IMR-90 (cell line): ENCODE results near the gene ARFGEF3. TPM values are rescaled to one million over a fixed set of nuclear protein-coding genes. Genes with fewer than 3 reads are reported as not detected.

ENCODE experiments used
- ATAC-seq: fragments of 200-7000 bp; cut with Tn5 transposase; 2 replicates; pipeline ENCODE4 v1.9.1; 2020; ENCODE audit warnings: low read depth, mild to moderate bottlenecking, moderate library complexity
- BruUV-seq: library from RNA; stranded (reverse); fragments of 400-500 nt; replicated peaks from 2 replicates; lab custom pipeline; 2021; lab: Mats Ljungman, UMichigan
- CTCF ChIA-PET: fragments of 300-600 bp; formaldehyde crosslinking; extraction: SDS; loops from one replicate; lab custom pipeline; 2021; ENCODE audit warnings: antibody characterized with exemption; lab: Yijun Ruan, JAX
- POLR2A ChIA-PET: fragments of 300-600 bp; sonication (Branson Sonifier 250); formaldehyde crosslinking; loops from one replicate; lab custom pipeline; 2022; ENCODE audit warnings: antibody characterized with exemption; ENCODE audit not compliant: unreplicated experiment; lab: Charles Lee
- DNase-seq: peaks from one replicate; pipeline ENCODE4 v3.0.0; 2013
- H2AFZ ChIP-seq: replicated peaks from 2 replicates; pipeline ENCODE3; 2013; ENCODE audit warnings: low read length, mild to moderate bottlenecking; ENCODE audit not compliant: poor library complexity
- H2AK5ac ChIP-seq: 2 replicates; pipeline ENCODE4 v1.6.1; 2013; ENCODE audit warnings: low read depth, low read length, inconsistent platforms
- H2AK9ac ChIP-seq: replicated peaks from 2 replicates; pipeline ENCODE3; 2013; ENCODE audit warnings: mild to moderate bottlenecking, low read depth, low read length, moderate library complexity; ENCODE audit not compliant: poor library complexity
- H2BK120ac ChIP-seq: 2 replicates; pipeline ENCODE4 v1.6.1; 2013; ENCODE audit warnings: low read depth, low read length, inconsistent platforms
- H2BK15ac ChIP-seq: 3 replicates; pipeline ENCODE4 v1.6.1; 2013; ENCODE audit warnings: low read depth, low read length, inconsistent platforms
- H2BK20ac ChIP-seq: 2 replicates; pipeline ENCODE4 v1.6.1; 2013; ENCODE audit warnings: low read depth, mild to moderate bottlenecking, inconsistent platforms, low read length, moderate library complexity
- H2BK5ac ChIP-seq: 2 replicates; pipeline ENCODE4 v1.6.1; 2013; ENCODE audit warnings: mild to moderate bottlenecking, low read depth, low read length, inconsistent platforms; ENCODE audit not compliant: poor library complexity, severe bottlenecking
- H3K14ac ChIP-seq: replicated peaks from 2 replicates; pipeline ENCODE4 v1.6.1; 2013; ENCODE audit warnings: low read depth, low read length, inconsistent platforms
- H3K18ac ChIP-seq: 2 replicates; pipeline ENCODE4 v1.6.1; 2013; ENCODE audit warnings: low read depth, low read length, control low read depth
- H3K23ac ChIP-seq: 2 replicates; pipeline ENCODE4 v1.6.1; 2013; ENCODE audit warnings: low read depth, low read length, inconsistent platforms
- H3K27ac ChIP-seq: 2 replicates; pipeline ENCODE4 v1.5.1; 2013; ENCODE audit warnings: mild to moderate bottlenecking, control low read depth, low read length; ENCODE audit not compliant: insufficient read depth
- H3K27me3 ChIP-seq: 2 replicates; pipeline ENCODE4 v1.6.1; 2013; ENCODE audit warnings: low read length; ENCODE audit not compliant: control insufficient read depth, insufficient read depth
- H3K36me3 ChIP-seq: 2 replicates; pipeline ENCODE4 v1.6.1; 2013; ENCODE audit warnings: low read length, mixed read lengths; ENCODE audit not compliant: control insufficient read depth, insufficient read depth
- H3K4ac ChIP-seq: 2 replicates; pipeline ENCODE4 v1.6.1; 2013; ENCODE audit warnings: low read depth, low read length, inconsistent platforms
- H3K4me1 ChIP-seq: 2 replicates; pipeline ENCODE4 v1.6.1; 2013; ENCODE audit warnings: low read length, mixed read lengths; ENCODE audit not compliant: control insufficient read depth, insufficient read depth
- H3K4me2 ChIP-seq: 2 replicates; pipeline ENCODE4 v1.6.1; 2013; ENCODE audit warnings: low read depth, mild to moderate bottlenecking, control low read depth, low read length, moderate library complexity
- H3K4me3 ChIP-seq: 2 replicates; pipeline ENCODE4 v1.5.1; 2013; ENCODE audit warnings: low read depth, mild to moderate bottlenecking, control low read depth, low read length, moderate library complexity; ENCODE audit not compliant: insufficient read depth
- H3K56ac ChIP-seq: 2 replicates; pipeline ENCODE4 v1.6.1; 2013; ENCODE audit warnings: low read length, inconsistent platforms; ENCODE audit not compliant: insufficient read depth; ENCODE audit errors: extremely low read depth
- H3K79me1 ChIP-seq, 2 experiments: 2 replicates each; pipeline ENCODE4 v1.6.1; 2013; ENCODE audit warnings: low read length in 2 of 2, inconsistent platforms in 1 of 2, low read depth in 1 of 2
- H3K9ac ChIP-seq: 2 replicates; pipeline ENCODE4 v1.6.1; 2013; ENCODE audit warnings: low read depth, low read length, control low read depth
- H3K9me1 ChIP-seq: 2 replicates; pipeline ENCODE4 v1.6.1; 2013; ENCODE audit warnings: low read length, inconsistent platforms; ENCODE audit not compliant: insufficient read depth
- H3K9me3 ChIP-seq: 2 replicates; pipeline ENCODE4 v1.6.1; 2013; ENCODE audit warnings: low read length; ENCODE audit not compliant: control insufficient read depth, insufficient read depth
- H4K20me1 ChIP-seq: 2 replicates; pipeline ENCODE4 v1.6.1; 2013; ENCODE audit warnings: low read length, inconsistent platforms; ENCODE audit not compliant: insufficient read depth
- H4K5ac ChIP-seq: 2 replicates; pipeline ENCODE4 v1.6.1; 2013; ENCODE audit warnings: mild to moderate bottlenecking, low read depth, low read length, control low read depth
- H4K8ac ChIP-seq, 2 experiments: 2 replicates each; pipeline ENCODE4 v1.6.1; 2013; ENCODE audit warnings: low read depth in 2 of 2, low read length in 2 of 2, control low read depth in 1 of 2, inconsistent platforms in 1 of 2
- H4K91ac ChIP-seq: 2 replicates; pipeline ENCODE4 v1.6.1; 2013; ENCODE audit warnings: low read depth, low read length, inconsistent platforms; ENCODE audit not compliant: insufficient read depth
- BHLHE40 ChIP-seq: fragments of 150-350 bp; IDR thresholded peaks from 2 replicates; pipeline ENCODE4 v1.6.1; 2016; ENCODE audit warnings: mild to moderate bottlenecking, low read depth, low read length
- CEBPB ChIP-seq: IDR thresholded peaks from 2 replicates; pipeline ENCODE4 v1.6.1; 2012; ENCODE audit warnings: low read depth, low read length, improper control_type of control experiment
- CHD1 ChIP-seq: IDR thresholded peaks from 2 replicates; pipeline ENCODE4 v1.6.1; 2012; ENCODE audit warnings: low read depth, low read length, improper control_type of control experiment
- FOS ChIP-seq: fragments of 150-350 bp; IDR thresholded peaks from 2 replicates; pipeline ENCODE4 v1.6.1; 2016; ENCODE audit warnings: low read depth, low read length
- MAFK ChIP-seq: IDR thresholded peaks from 2 replicates; pipeline ENCODE4 v1.6.1; 2012; ENCODE audit warnings: low read depth, low read length, improper control_type of control experiment
- MAZ ChIP-seq: IDR thresholded peaks from 2 replicates; pipeline ENCODE4 v1.6.1; 2012; ENCODE audit warnings: low read depth, mild to moderate bottlenecking, low read length, improper control_type of control experiment, moderate library complexity, borderline replicate concordance
- MXI1 ChIP-seq: IDR thresholded peaks from 2 replicates; pipeline ENCODE4 v1.6.1; 2012; ENCODE audit warnings: low read depth, mild to moderate bottlenecking, low read length, moderate library complexity, borderline replicate concordance
- NFE2L2 ChIP-seq: fragments of 150-350 bp; IDR thresholded peaks from 2 replicates; pipeline ENCODE4 v1.6.1; 2016; ENCODE audit warnings: low read depth, mild to moderate bottlenecking, low read length
- POLR2A ChIP-seq: IDR thresholded peaks from 2 replicates; pipeline ENCODE4 v1.6.1; 2012; ENCODE audit warnings: mild to moderate bottlenecking, low read depth, low read length
- RAD21 ChIP-seq: IDR thresholded peaks from 2 replicates; pipeline ENCODE4 v1.6.1; 2012; ENCODE audit warnings: low read length, improper control_type of control experiment
- RCOR1 ChIP-seq: IDR thresholded peaks from 2 replicates; pipeline ENCODE4 v1.6.1; 2012; ENCODE audit warnings: mild to moderate bottlenecking, low read length, improper control_type of control experiment; ENCODE audit not compliant: insufficient replicate concordance
- RFX5 ChIP-seq: IDR thresholded peaks from 2 replicates; pipeline ENCODE4 v1.8.0; 2012; ENCODE audit warnings: low read depth, mild to moderate bottlenecking, low read length, moderate library complexity
- SMC3 ChIP-seq: fragments of 150-350 bp; IDR thresholded peaks from 2 replicates; pipeline ENCODE4 v1.6.1; 2016; ENCODE audit warnings: low read depth, mild to moderate bottlenecking, antibody characterized with exemption, low read length, moderate library complexity
- WGBS, 2 experiments: methylation state at CpG; one replicate each; pipeline versions ENCODE4 v1.1.5 to v1.1.7; 2013; ENCODE audit warnings: missing lambda C conversion rate in 2 of 2; ENCODE audit not compliant: insufficient read length in 1 of 2; ENCODE audit errors: extremely low coverage in 2 of 2; 5-methylcytosine and 5-hydroxymethylcytosine counted together
- dilution Hi-C: fragments of 300-500 bp; cut with HindIII; formaldehyde crosslinking; loops from one replicate; pipeline ENCODE4 v1.14.3; 2018; ENCODE audit warnings: low sequenced_read_pairs; ENCODE audit not compliant: unreplicated experiment
- in situ Hi-C: fragments of 300-500 bp; cut with MboI; formaldehyde crosslinking; loops from 3 replicates; pipeline ENCODE4 v1.14.3; 2019; ENCODE audit warnings: low sequenced_read_pairs, inconsistent platforms, mixed read lengths
- intact Hi-C: fragments of 100-400 bp; cut with micrococcal nuclease; formaldehyde crosslinking; loops from 2 replicates; pipeline ENCODE4 v1.10.0; 2022
- polyA plus RNA-seq, 3 experiments: library from polyadenylated mRNA; depleted of rRNA; stranded (reverse); fragments of >200 nt; gene quantifications; 2 replicates each; pipeline ENCODE4 v1.2.3, GENCODE V29; 2012; ENCODE audit warnings: low replicate concordance in 1 of 3
- total RNA-seq: library from RNA; depleted of rRNA; stranded (reverse); fragments of >200 nt; gene quantifications from 2 replicates; pipeline ENCODE4 v1.2.3, GENCODE V29; 2012
- TF ChIP-seq, protein P1 (sequence below): conservative IDR thresholded peaks from 2 replicates; pipeline ENCODE4 v1.5.1; 2012; ENCODE audit warnings: mild to moderate bottlenecking, low read depth, low read length, improper control_type of control experiment
- TF ChIP-seq, protein P2 (sequence below): fragments of 150-350 bp; IDR thresholded peaks from 2 replicates; pipeline ENCODE4 v1.6.1; 2016; ENCODE audit warnings: low read depth, mild to moderate bottlenecking, low read length, moderate library complexity, borderline replicate concordance
- TF ChIP-seq, protein P3 (sequence below): fragments of 150-350 bp; IDR thresholded peaks from 2 replicates; pipeline ENCODE4 v1.6.1; 2017; ENCODE audit warnings: mild to moderate bottlenecking, antibody characterized with exemption, low read length, low read depth

Gene ARFGEF3
- total and polyA plus RNA-seq, 2 of the 4 experiments (the other 2 are of a cell fraction), result under 0.01 to 0.02 TPM

DNA sequence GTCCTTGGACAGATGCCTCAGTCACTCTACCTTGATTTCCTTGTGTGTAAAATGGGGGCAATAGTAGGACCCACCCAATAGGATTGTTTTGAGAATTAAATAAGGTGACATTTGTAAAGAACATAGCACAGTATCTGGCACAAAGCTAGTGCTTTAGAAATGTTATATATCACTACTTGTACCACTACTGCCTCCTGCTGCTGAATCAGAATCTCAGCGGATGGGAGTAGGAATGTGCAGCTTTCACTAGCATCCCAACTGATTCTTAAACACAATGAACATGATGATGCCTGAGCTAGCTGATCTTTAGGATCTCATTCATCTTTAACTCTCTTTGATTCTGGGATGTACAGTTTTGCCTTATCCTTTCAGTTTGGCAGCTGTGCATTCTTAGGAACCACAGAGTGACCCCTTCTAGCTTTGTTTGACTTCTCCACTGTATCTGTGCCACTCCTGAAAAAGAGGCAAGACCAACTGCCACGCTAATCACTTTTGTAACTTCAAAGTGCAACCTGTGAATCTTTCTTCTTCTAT, 49.4 kb downstream of the ARFGEF3 start:
- H3K9me3 ChIP-seq, result no peaks in the 10 kb centered on the region
- H3K18ac ChIP-seq, result no peak overlapping the region
- H2BK20ac ChIP-seq, result no peak overlapping the region
- H3K27me3 ChIP-seq, result peaks cover 9% of the 10 kb centered on the region
- no peak overlapping the region for H3K4me2 ChIP-seq
- no peak overlapping the region for H4K5ac ChIP-seq
- BruUV-seq, result no TSS peak
- TF ChIP-seq MAFK (no peak), SMC3 (no peak), FOS (no peak), MAZ (no peak), MXI1 (no peak), RAD21 (no peak), CEBPB (no peak), BHLHE40 (no peak), NFE2L2 (no peak), RFX5 (no peak), CHD1 (no peak), POLR2A (no peak), RCOR1 (no peak)
- TF ChIP-seq, protein P1, sequence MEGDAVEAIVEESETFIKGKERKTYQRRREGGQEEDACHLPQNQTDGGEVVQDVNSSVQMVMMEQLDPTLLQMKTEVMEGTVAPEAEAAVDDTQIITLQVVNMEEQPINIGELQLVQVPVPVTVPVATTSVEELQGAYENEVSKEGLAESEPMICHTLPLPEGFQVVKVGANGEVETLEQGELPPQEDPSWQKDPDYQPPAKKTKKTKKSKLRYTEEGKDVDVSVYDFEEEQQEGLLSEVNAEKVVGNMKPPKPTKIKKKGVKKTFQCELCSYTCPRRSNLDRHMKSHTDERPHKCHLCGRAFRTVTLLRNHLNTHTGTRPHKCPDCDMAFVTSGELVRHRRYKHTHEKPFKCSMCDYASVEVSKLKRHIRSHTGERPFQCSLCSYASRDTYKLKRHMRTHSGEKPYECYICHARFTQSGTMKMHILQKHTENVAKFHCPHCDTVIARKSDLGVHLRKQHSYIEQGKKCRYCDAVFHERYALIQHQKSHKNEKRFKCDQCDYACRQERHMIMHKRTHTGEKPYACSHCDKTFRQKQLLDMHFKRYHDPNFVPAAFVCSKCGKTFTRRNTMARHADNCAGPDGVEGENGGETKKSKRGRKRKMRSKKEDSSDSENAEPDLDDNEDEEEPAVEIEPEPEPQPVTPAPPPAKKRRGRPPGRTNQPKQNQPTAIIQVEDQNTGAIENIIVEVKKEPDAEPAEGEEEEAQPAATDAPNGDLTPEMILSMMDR, result no peak
- TF ChIP-seq, protein P2, sequence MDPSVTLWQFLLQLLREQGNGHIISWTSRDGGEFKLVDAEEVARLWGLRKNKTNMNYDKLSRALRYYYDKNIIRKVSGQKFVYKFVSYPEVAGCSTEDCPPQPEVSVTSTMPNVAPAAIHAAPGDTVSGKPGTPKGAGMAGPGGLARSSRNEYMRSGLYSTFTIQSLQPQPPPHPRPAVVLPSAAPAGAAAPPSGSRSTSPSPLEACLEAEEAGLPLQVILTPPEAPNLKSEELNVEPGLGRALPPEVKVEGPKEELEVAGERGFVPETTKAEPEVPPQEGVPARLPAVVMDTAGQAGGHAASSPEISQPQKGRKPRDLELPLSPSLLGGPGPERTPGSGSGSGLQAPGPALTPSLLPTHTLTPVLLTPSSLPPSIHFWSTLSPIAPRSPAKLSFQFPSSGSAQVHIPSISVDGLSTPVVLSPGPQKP, result no peak
- TF ChIP-seq, protein P3, sequence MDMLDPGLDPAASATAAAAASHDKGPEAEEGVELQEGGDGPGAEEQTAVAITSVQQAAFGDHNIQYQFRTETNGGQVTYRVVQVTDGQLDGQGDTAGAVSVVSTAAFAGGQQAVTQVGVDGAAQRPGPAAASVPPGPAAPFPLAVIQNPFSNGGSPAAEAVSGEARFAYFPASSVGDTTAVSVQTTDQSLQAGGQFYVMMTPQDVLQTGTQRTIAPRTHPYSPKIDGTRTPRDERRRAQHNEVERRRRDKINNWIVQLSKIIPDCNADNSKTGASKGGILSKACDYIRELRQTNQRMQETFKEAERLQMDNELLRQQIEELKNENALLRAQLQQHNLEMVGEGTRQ, result no peak
- no peak for ATAC-seq
- no peak overlapping the region for H3K9ac ChIP-seq
- no peak overlapping the region for H3K14ac ChIP-seq
- no peaks in the 10 kb centered on the region for H3K9me1 ChIP-seq
- no peak overlapping the region for H3K27ac ChIP-seq
- H2AK9ac ChIP-seq, result no peak overlapping the region
- H3K79me1 ChIP-seq, result no peaks in the 10 kb centered on the region
- H3K56ac ChIP-seq, result no peak overlapping the region
- dilution Hi-C loops (no loop called here), in situ Hi-C loops (no loop called here), intact Hi-C loops (no loop called here)
- no CpG with 5 or more reads among the region's 2 CpGs for WGBS, 2 experiments
- POLR2A ChIA-PET, result no interaction called here
- H3K23ac ChIP-seq, result no peak overlapping the region
- H3K4ac ChIP-seq, result no peak overlapping the region
- no peaks in the 10 kb centered on the region for H4K20me1 ChIP-seq
- no peaks in the 10 kb centered on the region for H3K36me3 ChIP-seq
- H4K91ac ChIP-seq, result no peak overlapping the region
- no peak overlapping the region for H3K4me3 ChIP-seq
- no peak overlapping the region for H2BK120ac ChIP-seq
- no peak overlapping the region for H2AK5ac ChIP-seq
- no peak for DNase-seq
- CTCF ChIA-PET, result no interaction called here
- H4K8ac ChIP-seq, result no peak overlapping the region
- H2BK15ac ChIP-seq, result no peak overlapping the region
- H2BK5ac ChIP-seq, result no peak overlapping the region
- no peaks in the 10 kb centered on the region for H3K4me1 ChIP-seq
- no peak overlapping the region for H2AFZ ChIP-seq
